H1 (cell line): ENCODE results near the gene LRP5.

ENCODE experiments used
- ATF2 ChIP-seq: IDR thresholded peaks from 2 replicates; pipeline ENCODE4 v1.6.1; 2012; ENCODE audit warnings: low read length, inconsistent platforms
- BRCA1 ChIP-seq: IDR thresholded peaks from 2 replicates; pipeline ENCODE4 v1.6.1; 2012; ENCODE audit warnings: low read depth, low read length, improper control_type of control experiment
- CTCF ChIP-seq, 3 experiments: IDR thresholded peaks; 1 replicate in 2 of 3; 2 replicates in 1 of 3; pipeline versions ENCODE4 v1.5.1 to v1.6.1; 2011; ENCODE audit warnings: low read length in 3 of 3, mild to moderate bottlenecking in 3 of 3, inconsistent platforms in 2 of 3, low read depth in 1 of 3, moderate library complexity in 1 of 3; ENCODE audit not compliant: insufficient read depth in 1 of 3; ENCODE audit errors: control extremely low read depth in 1 of 3
- EP300 ChIP-seq, 2 experiments: IDR thresholded peaks; 1 replicate in 1 of 2; 2 replicates in 1 of 2; pipeline ENCODE4 v1.6.1; 2011 to 2012; ENCODE audit warnings: low read depth in 2 of 2, low read length in 2 of 2, mild to moderate bottlenecking in 2 of 2, borderline replicate concordance in 1 of 2, inconsistent platforms in 1 of 2, moderate library complexity in 1 of 2
- EZH2 ChIP-seq: fragments of 200-600 bp; sonication (generic); IDR thresholded peaks from 2 replicates; pipeline ENCODE4 v1.7.1; 2012; ENCODE audit warnings: low read depth, mild to moderate bottlenecking, moderate library complexity, low read length, inconsistent platforms; ENCODE audit not compliant: severe bottlenecking
- GABPA ChIP-seq: IDR thresholded peaks from 2 replicates; pipeline ENCODE4 v1.6.1; 2011; ENCODE audit warnings: mild to moderate bottlenecking, low read length, moderate library complexity, borderline replicate concordance; ENCODE audit not compliant: insufficient read depth
- JUND ChIP-seq: IDR thresholded peaks from 2 replicates; pipeline ENCODE4 v1.6.1; 2011; ENCODE audit warnings: mild to moderate bottlenecking, improper control_type of control experiment, low read length
- KDM5A ChIP-seq: fragments of 200-600 bp; IDR thresholded peaks from 2 replicates; pipeline ENCODE4 v1.7.1; 2012; ENCODE audit warnings: mild to moderate bottlenecking, low read length, inconsistent platforms, mixed read lengths
- NRF1 ChIP-seq: IDR thresholded peaks from 2 replicates; pipeline ENCODE4 v1.6.1; 2011; ENCODE audit warnings: mild to moderate bottlenecking, low read depth, low read length, improper control_type of control experiment
- PHF8 ChIP-seq: fragments of 200-600 bp; sonication (generic); conservative IDR thresholded peaks from 2 replicates; pipeline ENCODE4 v1.7.1; 2012; ENCODE audit warnings: low read depth, mild to moderate bottlenecking, inconsistent platforms, low read length, moderate library complexity
- RFX5 ChIP-seq: IDR thresholded peaks from 2 replicates; pipeline ENCODE4 v1.6.1; 2011; ENCODE audit warnings: low read depth, low read length, improper control_type of control experiment, borderline replicate concordance
- SIX5 ChIP-seq: IDR thresholded peaks from 2 replicates; pipeline ENCODE4 v1.6.1; 2011; ENCODE audit warnings: mild to moderate bottlenecking, low read depth, low read length
- TAF1 ChIP-seq: IDR thresholded peaks from 2 replicates; pipeline ENCODE4 v1.6.1; 2011; ENCODE audit warnings: mild to moderate bottlenecking, low read depth, low read length
- YY1 ChIP-seq: IDR thresholded peaks from 2 replicates; pipeline ENCODE4 v1.6.1; 2011; ENCODE audit warnings: low read depth, mild to moderate bottlenecking, low read length

DNA sequence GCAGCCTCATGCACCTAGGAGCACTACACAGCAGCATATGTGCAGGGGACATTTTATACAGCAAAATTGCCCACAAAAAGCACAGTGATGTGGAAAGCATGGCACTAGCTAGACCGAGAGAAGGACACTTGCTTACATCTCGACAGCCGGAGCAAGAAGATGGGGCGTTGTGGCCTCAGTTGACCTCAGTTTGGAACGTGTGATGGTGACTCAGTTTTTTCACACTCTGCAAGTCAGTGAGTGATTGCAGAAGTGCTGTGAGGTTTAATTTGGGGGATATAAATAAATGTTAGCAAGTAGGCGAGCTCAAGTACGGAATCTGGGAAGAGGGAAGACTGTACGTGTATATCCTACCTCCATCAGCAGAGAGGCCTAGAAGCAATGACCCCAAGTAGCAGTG, 23.3 kb downstream of the LRP5 start:
- TF ChIP-seq CTCF (IDR thresholded peaks at IDR 0.05; ENCODE audit: control extremely low read depth in 1 of 3, insufficient read depth in 1 of 3, low read depth in 1 of 3, low read length in 3 of 3) (no peak), NRF1 (no peak), YY1 (no peak), GABPA (no peak), ATF2 (no peak), RFX5 (no peak), PHF8 (no peak), TAF1 (no peak), JUND (no peak), BRCA1 (no peak), SIX5 (no peak), KDM5A (no peak), EZH2 (no peak), EP300 (IDR thresholded peaks at IDR 0.05; ENCODE audit: borderline replicate concordance in 1 of 2, low read depth in 2 of 2, low read length in 2 of 2) (no peak)
